ENCODE data around the gene MYO7A. TPM values are rescaled to one million over a fixed set of nuclear protein-coding genes. Genes with fewer than 3 reads are reported as not detected.

Gene MYO7A
- total RNA-seq, 1 donor from 2014 or later = 0.16 TPM

GRCh38 chr11:77107950-77108349 lies 20.1 kb upstream of the MYO7A start:
- no peaks in the 10 kb centered on the region for H3K27me3 ChIP-seq (ENCODE audit: insufficient read depth, low read length)
- peak; percentile 41 for FAIRE-seq

GRCh38 chr11:77108436-77108835 lies 19.6 kb upstream of the MYO7A start:
- Histone ChIP-seq H3K4me1 (ENCODE audit: insufficient read depth, low read length) (peaks cover 46% of the 10 kb centered on the region), H3K4me2 (ENCODE audit: low read length) (peak overlapping the region; percentile 76), H3K9me3 (ENCODE audit: insufficient read depth, low read depth, low read length) (no peaks in the 10 kb centered on the region), H3K9ac (ENCODE audit: low read length) (no peak overlapping the region), H2AFZ (ENCODE audit: low read depth, low read length) (no peak overlapping the region), H4K20me1 (ENCODE audit: insufficient read depth, low read length) (peaks cover 27% of the 10 kb centered on the region), H3K36me3 (ENCODE audit: insufficient read depth, low read length) (no peaks in the 10 kb centered on the region), H3K79me2 (ENCODE audit: insufficient read depth, low read length) (no peaks in the 10 kb centered on the region), H3K27ac (ENCODE audit: low read depth, low read length) (no peak overlapping the region), H3K27me3 (ENCODE audit: insufficient read depth, low read length) (no peaks in the 10 kb centered on the region), H3K4me3 (ENCODE audit: insufficient read depth, low read depth, low read length) (no peak overlapping the region)
- no peak overlapping the region for H3K27ac Mint-ChIP-seq (ENCODE audit: unreplicated experiment)
- H3K4me3 Mint-ChIP-seq (ENCODE audit: unreplicated experiment) = no peak overlapping the region
- no peak for FAIRE-seq
- no peak for TF ChIP-seq CTCF (IDR thresholded peaks at IDR 0.05; ENCODE audit: insufficient read depth, low read depth, low read length)
- no peak for TF ChIP-seq EZH2 (IDR thresholded peaks at IDR 0.05; ENCODE audit: insufficient read depth, low read length)
- DNase-seq (ENCODE audit: low read depth) = no peak
- peaks cover 4% of the 10 kb centered on the region for H3K36me3 Mint-ChIP-seq (ENCODE audit: low read depth, unreplicated experiment)
- peaks cover 19% of the 10 kb centered on the region for H3K4me1 Mint-ChIP-seq (ENCODE audit: low read depth, unreplicated experiment)
- peaks cover 6% of the 10 kb centered on the region for H3K27me3 Mint-ChIP-seq (ENCODE audit: low read depth, unreplicated experiment)
- H3K9me3 Mint-ChIP-seq (ENCODE audit: unreplicated experiment) = no peaks in the 10 kb centered on the region

More at GRCh38 chr11:77107950-77108349, 20.1 kb upstream of the MYO7A start:
- Histone ChIP-seq H3K79me2 (ENCODE audit: insufficient read depth, low read length) (no peaks in the 10 kb centered on the region), H3K4me2 (ENCODE audit: low read length) (peak overlapping the region; percentile 76), H3K9me3 (ENCODE audit: insufficient read depth, low read depth, low read length) (no peaks in the 10 kb centered on the region), H3K4me1 (ENCODE audit: insufficient read depth, low read length) (peaks cover 46% of the 10 kb centered on the region), H3K4me3 (ENCODE audit: insufficient read depth, low read depth, low read length) (no peak overlapping the region), H2AFZ (ENCODE audit: low read depth, low read length) (no peak overlapping the region), H3K36me3 (ENCODE audit: insufficient read depth, low read length) (no peaks in the 10 kb centered on the region), H4K20me1 (ENCODE audit: insufficient read depth, low read length) (peaks cover 25% of the 10 kb centered on the region), H3K27ac (ENCODE audit: low read depth, low read length) (no peak overlapping the region), H3K9ac (ENCODE audit: low read length) (peak overlapping the region; percentile 38)
- DNase-seq (ENCODE audit: low read depth) = peak; percentile 92
- Mint-ChIP-seq H3K4me3 (ENCODE audit: unreplicated experiment) (no peak overlapping the region), H3K27ac (ENCODE audit: unreplicated experiment) (no peak overlapping the region), H3K9me3 (ENCODE audit: unreplicated experiment) (no peaks in the 10 kb centered on the region), H3K4me1 (ENCODE audit: low read depth, unreplicated experiment) (peaks cover 18% of the 10 kb centered on the region), H3K36me3 (ENCODE audit: low read depth, unreplicated experiment) (peaks cover 4% of the 10 kb centered on the region), H3K27me3 (ENCODE audit: low read depth, unreplicated experiment) (peaks cover 6% of the 10 kb centered on the region)
- no peak for TF ChIP-seq EZH2 (IDR thresholded peaks at IDR 0.05; ENCODE audit: insufficient read depth, low read length)
- no peak for TF ChIP-seq CTCF (IDR thresholded peaks at IDR 0.05; ENCODE audit: insufficient read depth, low read depth, low read length)

GRCh38 chr11:77109236-77110019 lies 18.6 kb upstream of the MYO7A start:
- no peaks in the 10 kb centered on the region for H3K79me2 ChIP-seq (ENCODE audit: insufficient read depth, low read length)
- FAIRE-seq (no peak), DNase-seq (ENCODE audit: low read depth) (peak; percentile 78)
- no peaks in the 10 kb centered on the region for H3K36me3 ChIP-seq (ENCODE audit: insufficient read depth, low read length)
- Mint-ChIP-seq H3K9me3 (ENCODE audit: unreplicated experiment) (no peaks in the 10 kb centered on the region), H3K36me3 (ENCODE audit: low read depth, unreplicated experiment) (peaks cover 4% of the 10 kb centered on the region), H3K4me3 (ENCODE audit: unreplicated experiment) (no peak overlapping the region), H3K27ac (ENCODE audit: unreplicated experiment) (no peak overlapping the region), H3K4me1 (ENCODE audit: low read depth, unreplicated experiment) (peaks cover 16% of the 10 kb centered on the region), H3K27me3 (ENCODE audit: low read depth, unreplicated experiment) (peaks cover 6% of the 10 kb centered on the region)
- H3K27me3 ChIP-seq (ENCODE audit: insufficient read depth, low read length) = no peaks in the 10 kb centered on the region
- peak overlapping the region; percentile 2 for H2AFZ ChIP-seq (ENCODE audit: low read depth, low read length)
- H3K9ac ChIP-seq (ENCODE audit: low read length) = peak overlapping the region; percentile 16
- TF ChIP-seq CTCF (IDR thresholded peaks at IDR 0.05; ENCODE audit: insufficient read depth, low read depth, low read length) (no peak), EZH2 (IDR thresholded peaks at IDR 0.05; ENCODE audit: insufficient read depth, low read length) (no peak)
- H4K20me1 ChIP-seq (ENCODE audit: insufficient read depth, low read length) = peaks cover 22% of the 10 kb centered on the region
- H3K27ac ChIP-seq (ENCODE audit: low read depth, low read length) = peak overlapping the region; percentile 59
- H3K4me1 ChIP-seq (ENCODE audit: insufficient read depth, low read length) = peaks cover 46% of the 10 kb centered on the region
- no peaks in the 10 kb centered on the region for H3K9me3 ChIP-seq (ENCODE audit: insufficient read depth, low read depth, low read length)
- no peak overlapping the region for H3K4me3 ChIP-seq (ENCODE audit: insufficient read depth, low read depth, low read length)
- peak overlapping the region; percentile 60 for H3K4me2 ChIP-seq (ENCODE audit: low read length)
